ENCODE measurements around the gene PTAR1. TPM values are rescaled to one million over a fixed set of nuclear protein-coding genes. Genes with fewer than 3 reads are reported as not detected.

Gene PTAR1
- total and polyA plus RNA-seq, 7 donors, result 7.2 to 79.6 (median 39.5) TPM

- Histone ChIP-seq H3K36me3 (no peaks in the 10 kb centered on the region), H3K4me3 (peak overlapping the region; percentile 62 to 90 (median 82)), H3K9me3 (no peaks in the 10 kb centered on the region), H3K4me1 (peaks cover 0 to 15% (median 8%) of the 10 kb centered on the region in 4 donors), H3K27ac (peak overlapping the region; percentile 75 to 85 (median 81)), H3K27me3 (no peaks in the 10 kb centered on the region)
- 55 to 58% methylated on average over 15 of the region's 15 CpGs for WGBS, 2 donors
- DNase-seq, result no peak
- no peak for TF ChIP-seq CTCF (IDR thresholded peaks at IDR 0.05)
- no peak for TF ChIP-seq POLR2A (IDR thresholded peaks at IDR 0.05)
- TF ChIP-seq EP300 (IDR thresholded peaks at IDR 0.05), result no peak
- TF ChIP-seq POLR2AphosphoS5 (IDR thresholded peaks at IDR 0.05), result no peak
- intact Hi-C loops (cut with DNase I), result no loop called here
These were observed 88.4 kb downstream of the PTAR1 start for GRCh38 chr9:69671311-69671878.

DNA sequence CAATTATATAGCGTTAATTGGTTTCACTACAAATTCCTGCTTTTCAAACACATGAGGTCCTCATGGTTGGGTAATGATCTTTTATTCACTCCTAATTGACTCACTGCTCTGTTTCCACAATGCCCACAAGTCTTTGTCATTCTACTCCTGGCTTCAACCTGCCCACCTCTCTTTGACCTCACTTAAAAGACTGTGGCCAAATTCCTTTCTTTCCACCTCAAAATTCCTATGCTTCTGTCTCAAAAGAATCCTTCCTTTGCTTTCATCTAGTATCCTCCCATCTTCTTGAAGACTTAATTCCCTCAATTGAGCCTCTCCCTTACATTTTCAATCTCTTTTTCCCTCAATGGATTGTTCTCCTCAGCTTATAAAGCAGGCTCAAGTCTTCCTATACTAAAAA lies 92.5 kb downstream of the PTAR1 start:
- WGBS, 2 donors, result 93 to 96% methylated on average over 1 of the region's 1 CpG
- Histone ChIP-seq H3K4me1 (peaks cover 0 to 9% (median 3%) of the 10 kb centered on the region in 4 donors), H3K36me3 (no peaks in the 10 kb centered on the region), H3K27ac (no peak overlapping the region), H3K27me3 (no peaks in the 10 kb centered on the region), H3K4me3 (no peak overlapping the region), H3K9me3 (no peaks in the 10 kb centered on the region)
- no peak for TF ChIP-seq POLR2AphosphoS5 (IDR thresholded peaks at IDR 0.05)
- no peak for TF ChIP-seq CTCF (IDR thresholded peaks at IDR 0.05)
- TF ChIP-seq POLR2A (IDR thresholded peaks at IDR 0.05), result no peak
- TF ChIP-seq EP300 (IDR thresholded peaks at IDR 0.05), result no peak
- DNase-seq, result no peak
- intact Hi-C loops (cut with DNase I), result loop anchor here (5.0 kb wide), 1 partner anchor 80 kb away; no protein-coding TSS in a partner anchor

DNA sequence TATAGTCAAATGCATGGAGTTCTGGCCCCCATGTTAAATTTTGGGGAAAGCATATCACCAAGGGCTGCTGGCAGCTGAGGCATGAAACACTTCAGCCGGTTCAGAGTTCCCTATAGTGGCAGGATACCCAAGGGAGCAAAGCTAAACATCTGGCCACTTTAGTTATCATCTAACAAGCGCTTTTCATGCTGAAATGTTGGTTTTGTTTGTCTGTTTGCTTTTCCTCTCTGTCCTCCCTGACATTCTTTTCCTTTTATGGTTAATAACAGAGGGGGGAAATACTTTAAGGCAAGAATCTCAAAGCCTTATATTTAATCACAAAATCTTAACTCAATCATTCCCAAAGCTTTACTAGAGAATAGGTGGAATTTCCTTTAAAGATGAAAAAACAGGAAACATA lies 99.5 kb downstream of the PTAR1 start:
- WGBS, 2 donors, result 54 to 77% methylated on average over 2 of the region's 2 CpGs
- no peaks in the 10 kb centered on the region for H3K9me3 ChIP-seq
- intact Hi-C loops (cut with DNase I), result no loop called here
- no peaks in the 10 kb centered on the region for H3K27me3 ChIP-seq
- H3K36me3 ChIP-seq, result no peaks in the 10 kb centered on the region
- H3K4me3 ChIP-seq, result no peak overlapping the region
- DNase-seq, result no peak
- TF ChIP-seq POLR2A (IDR thresholded peaks at IDR 0.05) (no peak), EP300 (IDR thresholded peaks at IDR 0.05) (no peak), CTCF (IDR thresholded peaks at IDR 0.05) (no peak), POLR2AphosphoS5 (IDR thresholded peaks at IDR 0.05) (no peak)
- no peaks in the 10 kb centered on the region for H3K4me1 ChIP-seq
- H3K27ac ChIP-seq, result no peak overlapping the region

Other genes starting within 250 kb of the PTAR1 start
- 1 to 10 TPM; 4.2 to 6.7 (median 5.5) TPM for gene APBA1, start 87.6 kb downstream of the PTAR1 start, total RNA-seq
- 1 to 10 TPM; 1.7 to 3.0 (median 2.3) TPM for gene APBA1, start 87.6 kb downstream of the PTAR1 start, polyA plus RNA-seq
- not detected for gene CFAP95, start 60.8 kb upstream of the PTAR1 start, total RNA-seq
- gene CFAP95, start 60.8 kb upstream of the PTAR1 start, polyA plus RNA-seq, result under 1 TPM in 1 of 3 donors, not detected in 2; 0.22 TPM